WTC11 (cell line): ENCODE measurements around the gene PPP1R3F.

Experiments used
- ETV6 ChIP-seq: sonication (generic); formaldehyde crosslinking; IDR thresholded peaks from 2 replicates; pipeline ENCODE4 v1.8.1; 2022; ENCODE audit warnings: mild to moderate bottlenecking, missing genetic modification reagents
- FOXP1 ChIP-seq: sonication (generic); formaldehyde crosslinking; IDR thresholded peaks from 2 replicates; pipeline ENCODE4 v1.8.0; 2022; ENCODE audit warnings: missing genetic modification reagents, mild to moderate bottlenecking, moderate library complexity, borderline replicate concordance
- FOXP4 ChIP-seq: sonication (generic); formaldehyde crosslinking; IDR thresholded peaks from 2 replicates; pipeline ENCODE4 v1.8.0; 2022; ENCODE audit warnings: mild to moderate bottlenecking, missing genetic modification reagents
- IRF1 ChIP-seq: sonication (generic); formaldehyde crosslinking; IDR thresholded peaks from 2 replicates; pipeline ENCODE4 v1.8.0; 2023; ENCODE audit warnings: missing genetic modification reagents
- NR1H2 ChIP-seq: sonication (generic); formaldehyde crosslinking; IDR thresholded peaks from 2 replicates; pipeline ENCODE4 v1.9.0; 2021; ENCODE audit warnings: mild to moderate bottlenecking, moderate library complexity, missing genetic modification reagents
- TF ChIP-seq, protein P1 (sequence below): sonication (generic); formaldehyde crosslinking; IDR thresholded peaks from 2 replicates; pipeline ENCODE4 v1.8.1; 2023; ENCODE audit warnings: mild to moderate bottlenecking, missing genetic modification reagents
- TF ChIP-seq, protein P2 (sequence below): fragments of 200-600 bp; IDR thresholded peaks from 2 replicates; pipeline ENCODE4 v1.8.0; 2022; ENCODE audit warnings: antibody characterized with exemption
- TF ChIP-seq, protein P3 (sequence below): sonication (generic); formaldehyde crosslinking; IDR thresholded peaks from 2 replicates; pipeline ENCODE4 v1.8.0; 2022; ENCODE audit warnings: mild to moderate bottlenecking, missing genetic modification reagents

DNA sequence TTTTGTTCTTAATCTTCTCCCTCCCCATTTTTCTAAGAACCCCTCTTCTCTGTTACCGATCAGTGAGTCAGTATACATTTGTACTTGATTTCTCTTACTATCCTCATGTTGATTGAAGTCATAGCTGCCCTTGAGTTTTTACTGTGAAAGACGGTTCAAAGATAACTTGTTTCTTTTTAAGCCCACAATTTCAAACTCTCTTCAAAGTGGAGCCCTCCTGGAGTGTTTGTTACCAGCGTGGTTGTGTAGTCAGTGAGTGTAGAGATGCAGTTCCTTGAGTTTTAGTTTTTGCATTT, 7.9 kb downstream of the PPP1R3F start:
- TF ChIP-seq, protein P1, sequence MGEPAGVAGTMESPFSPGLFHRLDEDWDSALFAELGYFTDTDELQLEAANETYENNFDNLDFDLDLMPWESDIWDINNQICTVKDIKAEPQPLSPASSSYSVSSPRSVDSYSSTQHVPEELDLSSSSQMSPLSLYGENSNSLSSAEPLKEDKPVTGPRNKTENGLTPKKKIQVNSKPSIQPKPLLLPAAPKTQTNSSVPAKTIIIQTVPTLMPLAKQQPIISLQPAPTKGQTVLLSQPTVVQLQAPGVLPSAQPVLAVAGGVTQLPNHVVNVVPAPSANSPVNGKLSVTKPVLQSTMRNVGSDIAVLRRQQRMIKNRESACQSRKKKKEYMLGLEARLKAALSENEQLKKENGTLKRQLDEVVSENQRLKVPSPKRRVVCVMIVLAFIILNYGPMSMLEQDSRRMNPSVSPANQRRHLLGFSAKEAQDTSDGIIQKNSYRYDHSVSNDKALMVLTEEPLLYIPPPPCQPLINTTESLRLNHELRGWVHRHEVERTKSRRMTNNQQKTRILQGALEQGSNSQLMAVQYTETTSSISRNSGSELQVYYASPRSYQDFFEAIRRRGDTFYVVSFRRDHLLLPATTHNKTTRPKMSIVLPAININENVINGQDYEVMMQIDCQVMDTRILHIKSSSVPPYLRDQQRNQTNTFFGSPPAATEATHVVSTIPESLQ (CRISPR knock-in tag) = no peak
- TF ChIP-seq, protein P2, sequence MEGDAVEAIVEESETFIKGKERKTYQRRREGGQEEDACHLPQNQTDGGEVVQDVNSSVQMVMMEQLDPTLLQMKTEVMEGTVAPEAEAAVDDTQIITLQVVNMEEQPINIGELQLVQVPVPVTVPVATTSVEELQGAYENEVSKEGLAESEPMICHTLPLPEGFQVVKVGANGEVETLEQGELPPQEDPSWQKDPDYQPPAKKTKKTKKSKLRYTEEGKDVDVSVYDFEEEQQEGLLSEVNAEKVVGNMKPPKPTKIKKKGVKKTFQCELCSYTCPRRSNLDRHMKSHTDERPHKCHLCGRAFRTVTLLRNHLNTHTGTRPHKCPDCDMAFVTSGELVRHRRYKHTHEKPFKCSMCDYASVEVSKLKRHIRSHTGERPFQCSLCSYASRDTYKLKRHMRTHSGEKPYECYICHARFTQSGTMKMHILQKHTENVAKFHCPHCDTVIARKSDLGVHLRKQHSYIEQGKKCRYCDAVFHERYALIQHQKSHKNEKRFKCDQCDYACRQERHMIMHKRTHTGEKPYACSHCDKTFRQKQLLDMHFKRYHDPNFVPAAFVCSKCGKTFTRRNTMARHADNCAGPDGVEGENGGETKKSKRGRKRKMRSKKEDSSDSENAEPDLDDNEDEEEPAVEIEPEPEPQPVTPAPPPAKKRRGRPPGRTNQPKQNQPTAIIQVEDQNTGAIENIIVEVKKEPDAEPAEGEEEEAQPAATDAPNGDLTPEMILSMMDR = no peak
- no peak for TF ChIP-seq ETV6 (CRISPR knock-in tag)
- TF ChIP-seq, protein P3, sequence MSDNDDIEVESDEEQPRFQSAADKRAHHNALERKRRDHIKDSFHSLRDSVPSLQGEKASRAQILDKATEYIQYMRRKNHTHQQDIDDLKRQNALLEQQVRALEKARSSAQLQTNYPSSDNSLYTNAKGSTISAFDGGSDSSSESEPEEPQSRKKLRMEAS = no peak
- no peak for TF ChIP-seq FOXP1
- TF ChIP-seq FOXP4 (CRISPR knock-in tag) = no peak
- TF ChIP-seq IRF1 (CRISPR knock-in tag) = no peak
- TF ChIP-seq NR1H2 = no peak
